Astrocyte (in vitro differentiated cells and primary cell): Measurements from ENCODE around the gene INKA1.

Experiments used
- EZH2 ChIP-seq: IDR thresholded peaks from 2 replicates; pipeline ENCODE4 v1.6.1; 2012; ENCODE audit warnings: mild to moderate bottlenecking, low read length, inconsistent platforms; ENCODE audit not compliant: insufficient read depth
- TF ChIP-seq, protein P1 (sequence below): IDR thresholded peaks from 2 replicates; pipeline ENCODE4 v1.5.1; 2011; ENCODE audit warnings: low read depth, mild to moderate bottlenecking, inconsistent platforms, low read length, moderate library complexity; ENCODE audit not compliant: insufficient read depth

- TF ChIP-seq, protein P1, sequence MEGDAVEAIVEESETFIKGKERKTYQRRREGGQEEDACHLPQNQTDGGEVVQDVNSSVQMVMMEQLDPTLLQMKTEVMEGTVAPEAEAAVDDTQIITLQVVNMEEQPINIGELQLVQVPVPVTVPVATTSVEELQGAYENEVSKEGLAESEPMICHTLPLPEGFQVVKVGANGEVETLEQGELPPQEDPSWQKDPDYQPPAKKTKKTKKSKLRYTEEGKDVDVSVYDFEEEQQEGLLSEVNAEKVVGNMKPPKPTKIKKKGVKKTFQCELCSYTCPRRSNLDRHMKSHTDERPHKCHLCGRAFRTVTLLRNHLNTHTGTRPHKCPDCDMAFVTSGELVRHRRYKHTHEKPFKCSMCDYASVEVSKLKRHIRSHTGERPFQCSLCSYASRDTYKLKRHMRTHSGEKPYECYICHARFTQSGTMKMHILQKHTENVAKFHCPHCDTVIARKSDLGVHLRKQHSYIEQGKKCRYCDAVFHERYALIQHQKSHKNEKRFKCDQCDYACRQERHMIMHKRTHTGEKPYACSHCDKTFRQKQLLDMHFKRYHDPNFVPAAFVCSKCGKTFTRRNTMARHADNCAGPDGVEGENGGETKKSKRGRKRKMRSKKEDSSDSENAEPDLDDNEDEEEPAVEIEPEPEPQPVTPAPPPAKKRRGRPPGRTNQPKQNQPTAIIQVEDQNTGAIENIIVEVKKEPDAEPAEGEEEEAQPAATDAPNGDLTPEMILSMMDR = no peak
- TF ChIP-seq EZH2 = no peak
Observed at GRCh38 chr3:49845694-49846093, 42.6 kb downstream of the INKA1 start.
